ENCODE results near the gene ARHGEF11.
"Not testable (repeated sequence)": the region's sequence is repeated elsewhere in the genome, so short reads cannot be mapped to it uniquely, and the experiment has no call there.

ARHGEF11 gene

DNA sequence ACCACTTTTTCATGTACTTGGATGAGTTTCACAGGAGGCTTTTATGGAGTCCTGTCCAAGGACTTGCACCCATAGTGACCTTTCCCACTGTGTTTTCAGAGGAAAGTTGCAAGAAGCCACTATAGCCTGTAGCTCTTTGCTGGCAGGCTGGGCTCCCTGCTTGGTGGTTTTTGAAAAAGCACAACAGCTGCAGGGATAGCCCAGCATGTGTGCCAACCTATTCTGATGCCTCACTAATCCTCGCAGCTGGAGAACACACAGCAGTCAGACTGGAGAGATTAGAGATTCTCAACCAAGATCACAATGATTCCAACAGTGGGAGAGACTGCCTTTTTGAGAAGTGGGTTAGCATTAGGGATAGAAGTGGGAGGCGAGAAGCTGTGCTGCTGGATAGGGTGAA lies 24.1 kb upstream of the ARHGEF11 start:
- no peak overlapping the region for H3K4me3 ChIP-seq (ENCODE audit: low read depth, low read length)
- TF ChIP-seq, protein P1, sequence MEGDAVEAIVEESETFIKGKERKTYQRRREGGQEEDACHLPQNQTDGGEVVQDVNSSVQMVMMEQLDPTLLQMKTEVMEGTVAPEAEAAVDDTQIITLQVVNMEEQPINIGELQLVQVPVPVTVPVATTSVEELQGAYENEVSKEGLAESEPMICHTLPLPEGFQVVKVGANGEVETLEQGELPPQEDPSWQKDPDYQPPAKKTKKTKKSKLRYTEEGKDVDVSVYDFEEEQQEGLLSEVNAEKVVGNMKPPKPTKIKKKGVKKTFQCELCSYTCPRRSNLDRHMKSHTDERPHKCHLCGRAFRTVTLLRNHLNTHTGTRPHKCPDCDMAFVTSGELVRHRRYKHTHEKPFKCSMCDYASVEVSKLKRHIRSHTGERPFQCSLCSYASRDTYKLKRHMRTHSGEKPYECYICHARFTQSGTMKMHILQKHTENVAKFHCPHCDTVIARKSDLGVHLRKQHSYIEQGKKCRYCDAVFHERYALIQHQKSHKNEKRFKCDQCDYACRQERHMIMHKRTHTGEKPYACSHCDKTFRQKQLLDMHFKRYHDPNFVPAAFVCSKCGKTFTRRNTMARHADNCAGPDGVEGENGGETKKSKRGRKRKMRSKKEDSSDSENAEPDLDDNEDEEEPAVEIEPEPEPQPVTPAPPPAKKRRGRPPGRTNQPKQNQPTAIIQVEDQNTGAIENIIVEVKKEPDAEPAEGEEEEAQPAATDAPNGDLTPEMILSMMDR (IDR thresholded peaks at IDR 0.05; ENCODE audit: low read depth, low read length), result no peak
- no peak for DNase-seq (ENCODE audit: low read depth)

DNA sequence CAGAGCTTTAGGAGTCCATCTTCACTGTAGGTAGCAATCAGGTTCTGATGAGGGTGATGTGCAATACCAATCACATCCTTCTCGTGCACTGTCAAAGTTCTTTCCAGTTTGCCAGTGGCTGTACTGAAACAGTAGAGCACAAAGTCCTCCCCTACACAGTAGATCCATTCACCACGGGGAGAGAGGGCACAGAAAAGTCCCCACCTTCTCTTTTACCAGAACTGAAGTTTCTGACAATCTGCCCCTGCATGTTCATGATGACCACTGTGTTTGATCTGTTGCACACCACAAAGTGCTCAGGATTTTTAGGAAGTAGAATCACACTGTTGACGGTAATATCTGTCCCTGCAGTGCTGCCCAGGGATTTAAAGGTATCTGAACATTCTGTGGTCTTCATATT lies 13.7 kb upstream of the ARHGEF11 start:
- DNase-seq (ENCODE audit: low read depth); H3K4me3 ChIP-seq (ENCODE audit: low read depth, low read length): not testable (repeated sequence)

DNA sequence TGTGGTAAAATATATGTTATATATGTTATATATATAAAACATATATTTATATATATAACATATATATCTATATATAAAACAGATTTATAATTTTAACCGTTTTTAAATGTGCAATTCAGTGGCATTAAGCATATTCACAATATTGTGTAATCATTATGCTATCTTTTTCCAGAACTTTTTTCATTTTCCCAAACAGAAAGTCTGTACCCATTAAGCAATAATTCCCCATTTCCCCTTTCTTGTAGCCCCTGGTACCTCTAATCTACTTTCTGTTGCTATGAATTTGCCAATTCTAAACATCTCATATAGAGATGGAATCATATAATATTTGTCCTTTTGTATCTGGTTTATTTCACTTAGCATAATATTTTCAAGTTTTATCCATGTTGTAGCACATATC lies 10.7 kb upstream of the ARHGEF11 start:
- DNase-seq (ENCODE audit: low read depth), result no peak

DNA sequence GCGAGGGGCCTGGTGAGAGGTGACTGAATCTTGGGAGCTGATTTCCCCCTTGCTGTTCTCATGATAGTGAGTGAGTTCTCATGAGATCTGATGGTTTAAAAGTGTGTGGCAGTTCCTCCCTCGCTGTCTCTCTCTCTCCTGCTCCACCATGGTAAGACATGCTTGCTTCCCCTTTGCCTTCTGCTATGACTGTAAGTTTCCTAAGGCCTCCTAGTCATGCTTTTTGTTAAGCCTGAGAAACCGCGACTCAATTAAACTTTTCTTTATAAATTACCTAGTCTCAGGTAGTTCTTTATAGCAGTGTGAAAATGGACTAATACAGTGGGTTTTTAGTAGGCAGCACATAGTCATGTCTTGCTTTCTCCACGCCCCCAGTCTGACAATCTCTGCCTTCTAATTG lies 10.2 kb upstream of the ARHGEF11 start:
- H3K4me3 ChIP-seq (ENCODE audit: low read depth, low read length); DNase-seq (ENCODE audit: low read depth): not testable (repeated sequence)

More for the DNA sequence above, 10.7 kb upstream of the ARHGEF11 start:
- TF ChIP-seq, protein P2, sequence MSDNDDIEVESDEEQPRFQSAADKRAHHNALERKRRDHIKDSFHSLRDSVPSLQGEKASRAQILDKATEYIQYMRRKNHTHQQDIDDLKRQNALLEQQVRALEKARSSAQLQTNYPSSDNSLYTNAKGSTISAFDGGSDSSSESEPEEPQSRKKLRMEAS (IDR thresholded peaks at IDR 0.05; ENCODE audit: low read depth, low read length), result no peak
- TF ChIP-seq POLR2A (IDR thresholded peaks at IDR 0.05; ENCODE audit: extremely low read depth, insufficient read length) (no peak), MYC (IDR thresholded peaks at IDR 0.05; ENCODE audit: low read depth, low read length) (no peak)
- TF ChIP-seq, protein P1 (IDR thresholded peaks at IDR 0.05; ENCODE audit: low read depth, low read length), result no peak
- H3K4me3 ChIP-seq (ENCODE audit: low read depth, low read length), result no peak overlapping the region

DNA sequence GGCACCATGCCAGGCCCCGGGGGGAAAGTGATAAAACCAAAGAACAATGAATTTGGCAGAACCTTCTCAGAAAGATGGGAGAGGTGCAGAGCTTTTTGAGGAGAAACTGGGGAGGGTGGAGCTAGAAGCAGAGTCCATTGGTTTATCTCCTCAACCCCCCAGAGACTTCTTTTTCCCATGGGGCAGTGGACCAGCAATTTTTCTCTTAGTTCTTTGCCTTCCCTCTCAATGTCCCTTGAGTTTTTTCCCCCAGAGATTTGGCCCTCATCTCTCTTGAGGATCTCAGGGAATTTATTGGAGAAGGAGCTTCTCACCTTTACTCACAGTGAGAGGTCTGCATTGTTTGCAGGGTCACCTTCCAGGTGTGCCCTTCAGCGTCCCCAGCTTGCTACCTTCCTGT lies 5.3 kb upstream of the ARHGEF11 start:
- no peak overlapping the region for H3K4me3 ChIP-seq (ENCODE audit: low read depth, low read length)
- TF ChIP-seq POLR2A (IDR thresholded peaks at IDR 0.05; ENCODE audit: extremely low read depth, insufficient read length), result no peak
- no peak for TF ChIP-seq MYC (IDR thresholded peaks at IDR 0.05; ENCODE audit: low read depth, low read length)
- TF ChIP-seq, protein P1 (IDR thresholded peaks at IDR 0.05; ENCODE audit: low read depth, low read length), result no peak
- TF ChIP-seq, protein P2 (IDR thresholded peaks at IDR 0.05; ENCODE audit: low read depth, low read length), result no peak
- no peak for DNase-seq (ENCODE audit: low read depth)

DNA sequence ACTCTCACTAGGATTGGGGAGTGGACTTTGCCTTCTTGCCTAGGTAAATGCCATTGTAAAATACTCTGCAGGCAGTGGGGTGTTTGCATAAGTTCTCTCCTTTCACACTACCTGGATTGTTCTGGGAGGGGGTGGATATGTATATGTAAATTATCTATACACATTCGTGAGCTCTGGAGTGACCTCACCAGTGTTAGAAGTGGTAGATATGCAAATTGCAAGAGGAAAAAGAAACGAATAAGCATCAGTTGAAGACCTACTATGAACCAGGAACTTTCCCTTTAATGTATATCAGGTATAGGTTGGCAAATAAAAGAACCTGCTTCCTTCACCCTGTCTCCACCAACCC lies 1.5 kb upstream of the ARHGEF11 start:
- TF ChIP-seq POLR2A (IDR thresholded peaks at IDR 0.05; ENCODE audit: extremely low read depth, insufficient read length), result no peak
- H3K4me3 ChIP-seq (ENCODE audit: low read depth, low read length), result no peak overlapping the region
- DNase-seq (ENCODE audit: low read depth), result no peak

DNA sequence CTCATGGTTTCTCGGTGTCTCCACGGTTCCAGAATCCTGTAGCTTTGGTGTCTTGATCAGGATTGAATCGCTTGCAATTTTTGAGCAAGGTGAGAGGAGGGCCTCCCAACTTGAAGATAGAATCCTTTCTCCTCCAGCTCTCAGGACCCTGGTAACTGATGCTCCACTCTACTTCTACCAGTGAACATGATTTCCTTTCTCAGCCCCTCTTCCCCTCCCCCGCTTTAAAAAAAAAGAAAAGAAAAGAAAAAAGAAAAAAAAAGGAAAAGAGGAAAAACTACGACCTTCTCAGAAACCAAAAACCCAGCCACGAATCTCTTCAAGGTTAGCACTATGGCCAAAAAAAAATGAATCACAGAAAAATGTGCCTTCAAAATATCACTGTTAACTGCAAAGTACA lies 1.2 kb downstream of the ARHGEF11 start:
- peak overlapping the region; percentile 82 for H3K4me3 ChIP-seq (ENCODE audit: low read depth, low read length)
- no peak for TF ChIP-seq MYC (IDR thresholded peaks at IDR 0.05; ENCODE audit: low read depth, low read length)
- DNase-seq (ENCODE audit: low read depth), result no peak

DNA sequence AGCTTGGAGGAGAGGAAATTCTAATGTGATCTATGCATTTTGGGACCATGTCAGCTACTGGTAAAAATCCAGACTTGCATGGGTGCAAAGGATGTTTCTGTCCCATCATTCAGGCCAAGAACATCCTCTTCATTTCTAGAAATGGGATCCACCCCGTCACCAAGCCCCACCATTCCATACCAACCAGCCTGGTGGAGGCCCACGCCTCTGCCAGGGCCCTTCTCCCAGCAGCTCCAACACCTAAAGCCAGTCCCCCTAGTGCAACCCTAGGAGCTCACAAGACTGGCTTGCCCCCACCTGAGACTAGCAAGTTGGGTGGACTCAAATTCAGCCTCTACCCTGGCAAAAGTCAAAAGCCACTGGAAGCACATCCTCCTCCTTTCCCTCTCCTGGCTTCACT lies 1.9 kb downstream of the ARHGEF11 start:
- no peak for DNase-seq (ENCODE audit: low read depth)
- TF ChIP-seq, protein P1 (IDR thresholded peaks at IDR 0.05; ENCODE audit: low read depth, low read length), result no peak
- TF ChIP-seq MYC (IDR thresholded peaks at IDR 0.05; ENCODE audit: low read depth, low read length) (no peak), POLR2A (IDR thresholded peaks at IDR 0.05; ENCODE audit: extremely low read depth, insufficient read length) (no peak)
- TF ChIP-seq, protein P2 (IDR thresholded peaks at IDR 0.05; ENCODE audit: low read depth, low read length), result no peak
- peak overlapping the region; percentile 82 for H3K4me3 ChIP-seq (ENCODE audit: low read depth, low read length)

Measured in NB4 (cell line).